NB4 (cell line): ENCODE data around the gene MRPL10.

Experiments
- DNase-seq: peaks from one replicate; pipeline ENCODE4 v3.0.0; 2010; ENCODE audit warnings: low read depth
- H3K4me3 ChIP-seq: one replicate; pipeline ENCODE4 v1.5.1; 2011; ENCODE audit warnings: mild to moderate bottlenecking, low read depth, low read length, moderate library complexity
- MYC ChIP-seq: IDR thresholded peaks from 2 replicates; pipeline ENCODE4 v1.6.1; 2011; ENCODE audit warnings: low read depth, low read length
- POLR2A ChIP-seq: IDR thresholded peaks from 2 replicates; pipeline ENCODE4 v1.6.1; 2011; ENCODE audit warnings: mild to moderate bottlenecking; ENCODE audit not compliant: insufficient read length; ENCODE audit errors: extremely low read depth
- TF ChIP-seq, protein P1 (sequence below): IDR thresholded peaks from 2 replicates; pipeline ENCODE4 v1.6.1; 2011; ENCODE audit warnings: low read depth, low read length
- TF ChIP-seq, protein P2 (sequence below): IDR thresholded peaks from one replicate; pipeline ENCODE4 v1.5.1; 2012; ENCODE audit warnings: low read depth, low read length

MRPL10 gene

DNA sequence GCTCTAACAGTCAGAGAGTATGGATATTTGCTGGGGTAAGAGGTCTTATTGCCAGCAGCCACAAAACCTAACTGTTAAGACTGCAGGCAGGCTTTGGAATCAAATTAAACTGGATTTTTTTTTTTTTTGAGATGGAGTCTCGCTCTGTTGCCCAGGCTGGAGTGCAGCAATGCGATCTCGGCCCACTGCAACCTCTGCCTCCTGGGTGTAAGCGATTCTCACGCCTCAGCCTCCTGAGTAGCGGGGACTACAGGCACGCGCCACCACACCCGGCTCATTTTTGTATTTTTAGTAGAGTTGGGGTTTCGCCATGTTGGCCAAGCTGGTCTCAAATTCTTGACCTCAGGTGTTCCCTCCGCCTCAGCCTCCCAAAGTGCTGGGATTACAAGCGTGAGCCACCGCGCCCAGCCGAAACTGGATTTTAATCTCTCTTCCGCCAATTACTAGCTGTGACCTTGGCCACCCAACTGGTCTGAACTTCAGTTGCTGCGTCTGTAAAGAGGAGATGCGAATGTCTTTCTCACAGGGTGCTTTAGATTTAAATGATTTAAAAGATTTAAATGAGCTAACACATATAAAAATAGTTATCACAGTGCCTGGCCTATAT is 842 bp downstream of the MRPL10 start:
- H3K4me3 ChIP-seq: peak overlapping the region; percentile 99
- DNase-seq: no peak
- TF ChIP-seq, protein P1, sequence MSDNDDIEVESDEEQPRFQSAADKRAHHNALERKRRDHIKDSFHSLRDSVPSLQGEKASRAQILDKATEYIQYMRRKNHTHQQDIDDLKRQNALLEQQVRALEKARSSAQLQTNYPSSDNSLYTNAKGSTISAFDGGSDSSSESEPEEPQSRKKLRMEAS: no peak
- TF ChIP-seq MYC: no peak
- TF ChIP-seq POLR2A: no peak
- TF ChIP-seq, protein P2, sequence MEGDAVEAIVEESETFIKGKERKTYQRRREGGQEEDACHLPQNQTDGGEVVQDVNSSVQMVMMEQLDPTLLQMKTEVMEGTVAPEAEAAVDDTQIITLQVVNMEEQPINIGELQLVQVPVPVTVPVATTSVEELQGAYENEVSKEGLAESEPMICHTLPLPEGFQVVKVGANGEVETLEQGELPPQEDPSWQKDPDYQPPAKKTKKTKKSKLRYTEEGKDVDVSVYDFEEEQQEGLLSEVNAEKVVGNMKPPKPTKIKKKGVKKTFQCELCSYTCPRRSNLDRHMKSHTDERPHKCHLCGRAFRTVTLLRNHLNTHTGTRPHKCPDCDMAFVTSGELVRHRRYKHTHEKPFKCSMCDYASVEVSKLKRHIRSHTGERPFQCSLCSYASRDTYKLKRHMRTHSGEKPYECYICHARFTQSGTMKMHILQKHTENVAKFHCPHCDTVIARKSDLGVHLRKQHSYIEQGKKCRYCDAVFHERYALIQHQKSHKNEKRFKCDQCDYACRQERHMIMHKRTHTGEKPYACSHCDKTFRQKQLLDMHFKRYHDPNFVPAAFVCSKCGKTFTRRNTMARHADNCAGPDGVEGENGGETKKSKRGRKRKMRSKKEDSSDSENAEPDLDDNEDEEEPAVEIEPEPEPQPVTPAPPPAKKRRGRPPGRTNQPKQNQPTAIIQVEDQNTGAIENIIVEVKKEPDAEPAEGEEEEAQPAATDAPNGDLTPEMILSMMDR: no peak

DNA sequence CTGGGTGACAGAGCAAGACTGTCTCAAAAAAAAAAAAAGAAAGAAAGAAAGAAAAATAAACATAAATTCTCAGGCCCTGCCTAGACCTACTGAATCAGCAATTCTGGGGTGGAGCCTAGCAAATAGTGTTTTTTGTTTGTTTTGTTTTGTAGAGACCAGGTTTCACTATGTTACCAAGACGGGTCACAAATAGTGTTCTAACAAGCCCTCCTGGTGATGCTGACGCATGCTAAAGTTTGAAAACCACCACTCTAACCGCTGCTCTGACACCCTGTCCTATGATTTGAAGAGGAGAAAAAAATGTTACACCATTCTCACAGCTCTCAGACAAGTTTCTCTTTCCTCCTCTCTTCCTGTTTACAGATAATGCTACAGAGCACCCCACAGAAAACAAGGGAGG is 1.5 kb downstream of the MRPL10 start:
- TF ChIP-seq, protein P1: no peak
- no peak for TF ChIP-seq POLR2A
- TF ChIP-seq MYC: no peak
- TF ChIP-seq, protein P2: no peak
- no peak for DNase-seq
- peak overlapping the region; percentile 99 for H3K4me3 ChIP-seq

DNA sequence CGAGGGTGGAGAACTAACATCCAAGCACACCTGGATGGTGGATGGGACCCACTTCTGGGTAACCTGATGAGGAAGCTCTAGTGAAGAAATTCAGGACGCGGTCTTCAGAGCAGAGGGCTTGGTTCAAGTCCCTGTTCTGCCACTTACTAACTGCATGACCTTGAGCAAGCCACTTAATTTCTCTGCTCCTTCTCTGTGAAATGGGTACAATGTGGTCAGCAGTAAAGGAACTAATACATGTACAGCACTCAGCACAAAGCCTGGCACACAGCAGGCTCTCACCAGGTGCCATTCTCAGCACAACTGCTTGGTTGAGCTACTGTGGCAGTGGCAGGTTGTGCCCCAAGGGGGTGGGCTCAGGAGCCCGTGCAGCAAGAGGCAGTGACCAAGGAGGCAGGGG is 7.8 kb downstream of the MRPL10 start:
- no peak for DNase-seq
- TF ChIP-seq, protein P2: no peak
- TF ChIP-seq, protein P1: no peak
- no peak for TF ChIP-seq MYC
- TF ChIP-seq POLR2A: no peak

DNA sequence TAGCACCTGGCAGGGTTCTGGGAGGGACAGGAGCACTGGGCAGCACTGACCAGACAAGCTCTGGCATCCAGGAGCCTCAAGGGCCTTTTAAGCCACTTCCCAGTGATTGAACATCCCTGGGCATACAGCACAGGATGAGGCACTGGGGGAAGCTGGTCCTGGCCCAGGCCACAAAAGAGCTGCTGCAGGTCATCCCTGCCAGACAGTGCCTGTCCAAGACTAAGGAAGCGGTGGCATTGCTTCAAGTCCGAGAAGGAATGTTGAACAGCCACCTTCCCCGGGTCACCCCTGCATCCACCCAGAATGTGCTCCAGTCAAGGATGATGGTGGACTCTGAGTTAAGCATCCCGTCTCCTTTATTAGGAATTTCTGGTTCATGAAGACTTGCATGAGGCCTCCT is 8.6 kb downstream of the MRPL10 start:
- DNase-seq: no peak
- H3K4me3 ChIP-seq: no peak overlapping the region
- TF ChIP-seq, protein P1: no peak
- TF ChIP-seq, protein P2: no peak
- TF ChIP-seq POLR2A (no peak), MYC (no peak)

More for the DNA sequence above, 7.8 kb downstream of the MRPL10 start:
- no peak overlapping the region for H3K4me3 ChIP-seq

DNA sequence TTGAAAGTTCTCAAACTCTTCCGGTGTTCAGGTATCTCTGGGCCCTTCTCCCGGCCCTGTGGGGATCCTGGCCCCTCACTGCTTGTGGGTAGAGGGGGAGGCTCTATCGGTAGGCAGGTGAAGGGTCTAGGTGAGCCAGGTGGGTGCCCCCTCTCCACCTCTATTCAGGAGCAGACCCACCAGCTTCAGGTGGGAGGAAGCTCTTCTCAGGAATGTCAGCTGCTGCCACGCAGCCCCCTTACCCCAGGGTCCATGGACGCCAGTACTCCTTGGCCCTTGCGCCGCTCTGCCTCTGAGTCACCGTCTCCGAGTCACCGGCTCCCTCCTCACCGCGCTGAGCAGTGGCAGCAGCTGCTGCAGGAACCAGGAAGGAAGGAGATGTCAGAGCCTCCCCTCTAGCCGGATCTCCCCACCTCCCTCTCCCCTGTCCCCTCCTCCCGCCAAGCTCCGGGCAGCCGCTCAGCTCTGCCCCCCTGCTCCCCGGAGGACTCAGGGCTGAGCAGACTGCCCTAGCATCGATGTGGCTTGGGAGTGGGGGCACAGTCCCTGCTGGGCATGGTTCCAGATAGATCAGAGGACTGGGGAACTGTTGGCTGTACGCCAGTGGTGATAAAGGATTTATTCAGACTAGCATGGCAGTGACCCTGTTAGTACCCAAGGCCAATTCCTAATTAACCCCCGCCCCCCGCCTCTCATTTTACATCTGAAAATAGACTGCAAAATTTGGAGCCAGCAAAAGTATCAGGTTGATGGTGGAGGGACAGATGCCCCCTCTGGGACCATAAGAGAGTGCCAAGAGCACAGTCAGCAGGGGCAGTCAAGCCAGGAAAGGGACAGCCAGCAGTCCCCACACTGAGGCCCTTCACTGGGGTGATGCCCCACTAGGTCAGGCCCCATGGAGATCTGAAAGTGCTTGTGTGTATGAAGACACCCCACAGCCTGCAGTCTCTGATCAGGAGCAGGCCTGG is 9.6 kb downstream of the MRPL10 start, which contains the start of gene OSBPL7:
OSBPL7 (minus strand) TSS at position 371 of the 968 bp plus-strand sequence. CDS start 1,516 bp downstream, outside the sequence.
- peak within 1 kb of the TSS; percentile 87 for H3K4me3 ChIP-seq
- peak; percentile 93 for DNase-seq
- TF ChIP-seq, protein P1: peak; percentile 60
- peak; percentile 60 for TF ChIP-seq MYC
- TF ChIP-seq, protein P2: peak; percentile 34
- TF ChIP-seq POLR2A: peak; percentile 43

DNA sequence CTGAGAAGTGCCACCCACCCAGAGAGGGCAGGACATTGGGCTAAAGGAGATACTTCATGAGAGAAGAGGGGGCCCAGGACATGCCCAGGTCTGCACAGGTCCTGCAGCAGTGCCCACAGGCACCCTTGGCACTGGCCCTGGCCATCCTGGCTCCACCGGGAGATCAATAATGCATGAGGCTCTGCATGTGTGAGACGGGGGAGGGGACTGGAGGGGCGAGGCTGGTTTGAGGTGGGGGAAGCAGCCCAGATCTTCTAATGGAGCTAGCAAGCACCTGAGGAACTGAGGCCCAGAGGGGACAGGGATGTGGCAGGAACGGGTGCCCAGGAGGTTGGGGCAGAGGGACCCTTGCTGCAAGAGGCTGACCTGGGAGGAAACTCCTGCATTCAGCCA is 10.3 kb downstream of the MRPL10 start:
- TF ChIP-seq MYC: no peak
- no peak for TF ChIP-seq POLR2A
- TF ChIP-seq, protein P2: no peak
- TF ChIP-seq, protein P1: no peak
- no peak for DNase-seq
- H3K4me3 ChIP-seq: peak overlapping the region; percentile 87
